HG02588 (cell line): ENCODE results near the gene FLACC1.
"Not testable (repeated sequence)": the region's sequence is repeated elsewhere in the genome, so short reads cannot be mapped to it uniquely, and the experiment has no call there.

ENCODE experiments used
- ATAC-seq: cut with Tn5 transposase; IDR thresholded peaks from one replicate; pipeline ENCODE4 v1.9.1; 2021; ENCODE audit warnings: mild to moderate bottlenecking, moderate library complexity; ENCODE audit not compliant: unreplicated experiment

Gene FLACC1, protein sequence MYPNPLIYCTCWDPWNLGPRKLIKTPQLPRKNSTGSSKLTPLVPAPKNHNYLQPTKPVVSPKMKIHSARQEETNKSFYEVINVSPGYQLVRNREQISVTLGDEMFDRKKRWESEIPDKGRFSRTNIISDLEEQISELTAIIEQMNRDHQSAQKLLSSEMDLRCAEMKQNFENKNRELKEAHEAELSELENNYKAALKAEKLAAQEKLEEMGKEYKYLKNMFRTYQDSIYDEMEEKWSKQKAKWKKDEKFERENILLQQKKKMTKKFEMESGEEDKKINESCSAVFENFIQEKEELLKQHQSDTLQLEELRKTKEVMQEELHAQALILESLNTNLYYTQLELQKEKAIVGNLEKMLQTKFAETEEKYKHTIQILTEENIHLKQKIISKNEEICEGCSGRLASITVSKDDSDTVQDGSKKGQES

DNA sequence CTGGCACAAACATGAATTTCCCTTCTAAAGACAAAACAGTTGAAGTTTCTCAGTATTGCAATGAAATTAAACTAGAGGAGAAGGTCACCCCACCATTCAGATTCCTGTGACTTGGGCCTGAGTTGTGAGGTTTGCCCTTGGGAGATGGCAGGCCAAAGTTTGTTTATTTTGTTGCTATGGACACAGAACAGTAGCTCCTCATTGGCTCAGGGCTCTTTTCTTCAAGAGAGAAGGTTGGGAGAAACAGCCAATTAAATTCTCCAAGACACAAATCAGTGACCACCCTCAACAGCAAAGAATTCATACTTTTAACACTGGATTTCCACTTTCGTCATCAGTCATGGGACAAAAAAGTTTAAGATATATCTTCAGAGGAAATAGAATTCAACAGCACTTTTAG, at the start of gene FLACC1:
TSS of gene FLACC1 (minus strand) at position 125 of the 400 bp plus-strand sequence. CDS start 5,941 bp downstream, outside the sequence.
- ATAC-seq, result no peak

DNA sequence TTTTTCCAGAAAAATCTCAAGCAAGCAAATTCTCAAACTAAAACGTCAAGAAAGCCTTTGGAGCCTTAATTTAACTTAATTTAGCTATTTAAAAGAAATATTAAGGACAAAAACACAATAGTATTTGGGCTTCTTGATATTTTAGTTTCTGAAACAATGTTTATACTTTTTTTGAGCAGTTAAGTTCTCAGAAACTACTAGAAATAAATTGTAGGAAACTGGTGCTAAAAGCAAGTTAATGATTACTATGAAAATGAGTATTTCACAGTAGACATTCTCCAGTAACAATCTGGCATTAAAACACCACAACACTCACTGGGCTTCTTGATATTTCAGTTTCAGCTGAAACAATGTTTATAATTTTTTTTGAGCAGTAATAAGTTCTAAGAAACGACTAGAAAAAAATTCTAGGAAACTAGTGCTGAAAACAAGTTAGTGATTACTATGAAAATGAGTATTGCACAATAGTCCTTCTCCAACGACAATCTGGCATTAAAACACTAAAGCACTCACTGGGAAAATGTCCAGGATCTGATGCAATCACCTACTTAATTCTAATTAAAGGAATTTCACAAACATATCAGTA, 49.0 kb upstream of the FLACC1 start:
- ATAC-seq, result no peak

DNA sequence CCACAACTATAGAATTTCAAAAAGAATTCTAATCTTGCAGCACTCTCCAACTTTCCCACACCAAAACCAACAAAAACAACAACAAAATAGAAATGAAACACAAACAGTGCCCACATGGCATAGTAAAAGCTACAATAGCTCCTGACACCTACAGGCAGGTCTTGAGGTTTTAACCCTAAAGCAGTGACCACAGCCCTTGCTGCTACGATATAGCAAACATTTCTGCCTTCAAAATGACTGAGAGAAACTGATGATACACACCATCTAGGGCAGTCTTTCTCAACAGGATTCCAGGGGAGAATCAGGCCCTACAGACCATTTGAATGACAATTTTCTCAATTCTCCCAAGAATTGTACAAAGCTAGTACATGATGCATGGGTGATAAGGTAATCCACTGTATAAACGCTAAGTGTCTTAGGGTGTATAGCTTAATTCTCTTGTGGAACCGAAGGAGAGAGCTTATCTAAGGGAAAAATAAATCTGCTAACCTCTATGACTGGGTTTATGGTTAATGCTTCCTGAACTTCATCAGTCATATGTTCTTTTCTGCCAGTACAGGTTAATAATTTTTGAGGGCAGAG, 47.6 kb upstream of the FLACC1 start:
- no peak for ATAC-seq

DNA sequence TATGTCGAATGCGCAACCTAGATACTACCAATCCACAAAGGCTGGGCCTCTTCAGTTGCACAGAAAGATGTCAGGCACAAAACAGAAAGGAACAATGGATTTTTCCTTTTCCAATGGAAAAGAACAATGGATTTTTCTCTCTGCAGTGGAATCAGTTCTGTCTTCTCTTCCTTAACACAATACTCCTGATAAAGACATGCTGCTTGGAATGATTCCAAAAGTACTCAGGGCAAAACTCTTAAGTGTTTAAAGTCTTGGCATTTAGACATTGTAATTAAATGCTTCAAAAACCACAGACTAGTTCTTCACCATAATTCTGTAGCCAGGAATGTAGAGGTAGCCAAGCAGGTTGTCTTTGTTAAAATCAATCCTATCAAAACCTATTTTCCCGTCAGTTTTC, 46.7 kb upstream of the FLACC1 start:
- no peak for ATAC-seq

DNA sequence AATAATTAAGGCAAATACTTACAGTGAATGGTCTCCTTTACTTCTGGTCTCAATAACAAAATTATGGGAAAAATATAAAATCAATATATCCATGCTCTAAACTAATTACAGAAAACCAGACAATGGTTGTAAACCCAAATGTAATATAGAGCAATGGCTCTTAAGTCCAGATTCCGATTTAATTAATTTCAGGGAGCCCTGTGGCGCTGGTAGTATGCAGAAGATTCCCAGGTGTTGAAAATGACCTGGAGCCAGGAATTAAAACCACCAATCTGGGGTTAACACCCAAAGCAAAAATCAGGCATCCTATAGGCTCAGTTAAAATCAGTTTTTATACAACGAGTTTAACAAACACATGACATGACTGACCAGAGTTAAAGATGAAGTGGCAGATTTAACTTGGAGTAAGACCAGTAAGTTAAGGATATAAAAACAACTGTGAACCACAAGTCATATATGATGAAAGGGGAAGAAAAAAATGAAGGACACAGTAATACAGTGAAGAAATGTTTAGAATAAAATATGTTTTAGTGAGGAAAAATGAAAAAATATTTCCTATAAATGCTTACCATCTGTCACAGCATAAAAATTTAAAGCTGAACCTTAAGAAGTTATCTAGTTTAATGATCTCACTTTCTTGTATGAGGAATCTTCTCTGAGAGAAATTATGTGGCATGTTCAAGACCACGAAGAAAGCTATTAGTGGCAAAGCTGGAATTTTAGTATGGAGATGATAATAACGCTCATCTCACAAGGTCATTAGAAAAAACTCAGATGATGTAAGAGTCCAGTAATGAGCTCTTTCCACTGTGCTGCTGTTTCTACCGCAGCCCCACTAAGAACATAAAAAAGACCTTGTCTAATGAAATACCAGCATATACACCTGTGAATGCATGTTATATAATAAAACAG, 45.8 kb upstream of the FLACC1 start:
- no peak for ATAC-seq

DNA sequence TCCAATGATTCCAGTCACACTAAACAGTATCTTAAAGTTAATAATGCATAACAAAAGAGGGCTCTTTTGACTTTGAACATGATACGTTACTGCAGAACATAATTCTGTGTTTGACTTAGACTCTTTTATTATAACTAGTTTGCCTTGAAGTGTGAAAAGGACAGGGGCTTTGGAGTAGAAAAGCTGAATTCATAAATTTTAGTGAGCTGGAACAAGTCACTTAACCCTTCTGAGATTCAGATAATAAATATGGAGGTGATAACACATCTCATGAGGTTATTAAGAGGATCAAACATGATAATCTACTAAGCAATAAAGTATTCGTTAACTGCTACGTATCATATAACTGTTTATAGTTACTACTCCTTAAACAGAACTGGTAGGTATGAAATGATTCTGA, 44.7 kb upstream of the FLACC1 start:
- ATAC-seq, result no peak

DNA sequence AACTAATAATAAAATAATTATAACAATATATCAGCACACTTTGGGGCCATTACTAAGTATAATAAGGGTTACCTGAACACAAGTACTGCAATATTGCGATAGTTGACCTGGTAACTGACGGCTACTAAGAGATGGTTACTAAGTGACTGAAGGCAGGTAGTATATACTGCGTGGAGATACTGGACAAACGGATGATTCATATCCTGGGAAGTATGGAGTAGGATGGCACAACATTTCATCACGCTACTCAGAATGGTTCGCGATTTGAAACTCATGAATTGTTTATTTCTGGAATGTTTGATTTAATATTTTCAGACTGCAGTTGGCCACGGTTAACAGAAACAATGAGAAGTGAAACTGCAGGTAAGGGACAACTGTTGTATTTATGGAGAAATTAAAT, 39.5 kb upstream of the FLACC1 start:
- ATAC-seq, result no peak

DNA sequence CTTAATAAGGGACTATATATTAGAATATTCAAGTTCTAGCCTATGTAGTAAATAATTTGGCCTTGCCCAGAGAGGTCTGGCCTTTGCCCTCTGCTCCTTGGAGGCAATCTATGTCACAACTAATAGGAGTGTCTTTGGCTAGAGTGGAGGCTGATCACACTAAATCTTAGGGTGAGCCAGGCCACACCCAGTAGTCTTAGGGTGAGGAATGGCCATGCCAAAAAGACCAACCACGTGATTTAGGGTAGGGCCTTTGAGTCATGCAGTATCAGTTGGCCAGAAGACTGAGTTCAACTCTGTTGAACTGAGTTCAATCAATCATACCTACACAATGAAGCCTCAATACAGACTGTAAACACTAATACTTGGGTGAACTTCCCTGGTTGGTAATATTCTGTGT, 26.0 kb upstream of the FLACC1 start:
- no peak for ATAC-seq

DNA sequence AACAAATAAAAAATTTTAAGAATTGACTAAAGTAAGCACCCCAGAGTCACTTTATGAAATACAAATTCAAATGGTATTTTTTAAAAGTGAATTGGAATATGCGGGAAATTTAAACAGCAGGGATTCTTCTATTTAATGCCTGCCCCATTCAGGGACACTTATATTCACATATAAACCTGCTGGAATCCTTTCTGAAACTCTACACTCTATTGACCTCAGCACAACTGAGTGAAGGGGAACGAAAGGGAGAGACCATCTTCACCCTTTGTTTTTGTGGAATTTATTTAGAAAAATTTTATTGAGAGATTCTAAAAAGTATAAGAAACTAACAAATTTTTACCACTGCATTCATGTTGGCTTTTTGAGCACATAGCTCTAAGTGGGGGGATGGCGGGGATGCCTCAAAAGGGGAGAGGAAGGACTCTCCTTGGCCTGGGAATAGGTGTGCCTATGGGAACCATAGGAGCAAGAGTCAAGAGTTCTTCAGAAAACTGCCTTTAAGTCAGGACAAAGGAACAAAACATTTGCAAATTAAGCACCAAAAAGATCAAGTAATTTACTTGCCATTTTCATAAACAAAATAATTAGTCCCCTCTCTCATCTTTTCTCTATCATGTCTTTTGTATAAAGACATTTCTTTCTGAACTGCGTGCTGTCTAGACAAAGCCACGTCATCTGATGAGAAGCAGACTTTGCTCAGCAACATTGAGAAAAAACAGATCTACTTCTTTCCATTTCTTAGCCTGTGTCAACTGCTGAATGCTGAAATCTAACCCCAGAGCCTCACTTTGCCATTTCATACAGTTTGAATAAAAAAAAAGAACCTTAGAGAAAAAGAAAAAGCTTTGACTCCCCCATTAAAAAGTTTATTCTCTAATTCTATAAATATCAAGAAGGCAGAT, 21.6 kb upstream of the FLACC1 start:
- ATAC-seq, result no peak

DNA sequence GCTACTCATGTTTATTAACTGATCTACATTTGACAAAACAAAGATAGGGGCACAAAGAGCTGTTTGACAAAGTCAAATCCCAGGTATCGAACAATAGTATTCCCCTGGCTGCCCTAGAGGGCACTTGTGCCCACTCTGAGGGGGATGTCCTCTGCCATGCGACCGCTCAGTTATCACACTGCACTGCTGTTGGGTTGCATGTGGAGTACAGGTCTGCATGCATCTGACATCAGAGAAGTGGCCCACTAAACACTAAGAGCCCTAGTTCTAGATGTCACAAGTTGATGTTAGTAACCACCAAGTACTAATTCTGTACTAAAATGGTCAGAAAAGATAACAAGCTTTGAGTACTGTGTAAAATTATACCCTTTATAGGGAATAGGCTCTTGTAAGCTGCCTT, 20.1 kb upstream of the FLACC1 start:
- ATAC-seq, result no peak

DNA sequence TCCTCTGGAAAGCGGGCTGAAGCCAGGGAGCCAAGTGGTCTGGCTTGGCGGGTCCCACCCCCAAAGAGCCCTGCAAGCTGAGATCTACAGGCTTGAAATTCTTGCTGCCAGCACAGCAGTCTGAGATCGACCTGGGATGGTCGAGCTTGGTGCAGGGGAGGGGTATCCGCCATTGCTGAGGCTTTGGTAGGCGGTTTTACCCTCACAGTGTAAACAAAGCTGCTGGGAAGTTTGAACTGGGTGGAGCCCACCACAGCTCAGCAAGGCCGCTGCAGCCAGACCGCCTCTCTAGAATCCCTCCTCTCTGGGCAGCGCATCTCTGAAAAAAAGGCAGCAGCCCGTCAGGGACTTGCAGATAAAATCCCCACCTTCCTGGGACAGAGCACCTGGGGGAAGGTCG, 12.6 kb upstream of the FLACC1 start:
- ATAC-seq, result no peak

DNA sequence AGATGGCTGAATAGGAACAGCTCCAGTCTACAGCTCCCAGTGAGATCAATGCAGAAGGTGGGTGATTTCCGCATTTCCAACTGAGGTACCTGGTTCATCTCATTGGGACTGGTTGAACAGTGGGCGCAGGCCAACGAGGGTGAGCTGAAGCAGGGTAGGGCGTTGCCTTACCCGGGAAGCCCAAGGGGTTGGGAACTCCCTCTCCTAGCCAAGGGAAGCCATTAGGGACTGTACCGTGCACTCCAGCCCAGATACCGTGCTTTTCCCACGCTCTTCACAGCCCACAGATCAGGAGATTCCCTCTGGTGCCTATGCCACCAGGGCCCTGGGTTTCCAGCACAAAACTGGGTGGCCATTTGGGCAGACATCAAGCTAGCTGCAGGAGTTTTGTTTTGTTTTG, 12.2 kb upstream of the FLACC1 start:
- not testable (repeated sequence) for ATAC-seq

DNA sequence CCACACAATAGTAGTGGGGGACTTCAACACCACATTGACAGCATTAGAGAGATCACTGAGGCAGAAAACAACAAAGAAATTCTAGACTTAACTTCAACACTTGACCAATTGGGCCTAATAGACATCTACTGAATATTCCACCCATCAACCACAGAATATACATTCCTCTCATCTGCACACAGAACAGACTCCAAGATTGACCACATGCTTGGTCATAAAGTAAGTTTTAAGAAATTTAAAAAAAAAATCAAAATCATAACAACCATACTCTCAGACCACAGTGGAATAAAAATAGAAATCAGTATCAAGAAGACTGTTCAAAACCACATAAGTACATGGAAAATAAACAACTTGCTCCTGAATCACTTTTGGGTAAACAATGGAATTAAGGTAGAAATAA, 9.0 kb upstream of the FLACC1 start:
- ATAC-seq, result no peak

DNA sequence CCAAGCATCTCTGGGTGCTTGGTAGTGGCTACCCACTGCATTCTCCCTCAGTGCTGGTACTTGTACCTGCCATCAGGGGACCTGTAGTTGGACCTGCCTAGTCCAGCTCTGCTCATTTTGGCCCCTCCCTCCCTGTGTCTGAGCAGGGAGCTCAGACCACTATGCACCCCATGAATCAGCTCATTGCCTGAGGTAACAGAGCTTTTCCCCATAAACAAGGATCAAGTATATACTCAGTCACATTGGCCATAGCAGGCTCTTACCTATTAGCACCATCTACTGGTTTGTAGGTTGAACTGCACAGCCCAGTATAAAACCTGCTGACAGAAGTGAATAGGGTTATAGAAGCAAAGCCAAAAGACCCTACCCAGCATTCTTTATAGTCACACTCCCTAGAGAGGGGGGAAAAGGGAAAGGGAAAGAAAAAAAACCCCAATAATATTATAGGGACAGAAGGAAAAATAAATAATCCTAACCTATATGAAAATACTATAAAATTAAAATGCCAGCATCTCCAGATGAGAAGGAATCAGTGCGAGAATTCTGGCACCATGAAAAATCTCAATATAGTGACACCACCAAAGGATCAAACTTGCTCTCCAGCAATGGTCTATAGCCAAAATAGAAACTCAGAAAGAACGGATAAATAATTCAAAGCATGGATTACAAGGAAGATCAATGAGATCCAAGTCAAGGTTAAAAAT, 6.9 kb upstream of the FLACC1 start:
- no peak for ATAC-seq

DNA sequence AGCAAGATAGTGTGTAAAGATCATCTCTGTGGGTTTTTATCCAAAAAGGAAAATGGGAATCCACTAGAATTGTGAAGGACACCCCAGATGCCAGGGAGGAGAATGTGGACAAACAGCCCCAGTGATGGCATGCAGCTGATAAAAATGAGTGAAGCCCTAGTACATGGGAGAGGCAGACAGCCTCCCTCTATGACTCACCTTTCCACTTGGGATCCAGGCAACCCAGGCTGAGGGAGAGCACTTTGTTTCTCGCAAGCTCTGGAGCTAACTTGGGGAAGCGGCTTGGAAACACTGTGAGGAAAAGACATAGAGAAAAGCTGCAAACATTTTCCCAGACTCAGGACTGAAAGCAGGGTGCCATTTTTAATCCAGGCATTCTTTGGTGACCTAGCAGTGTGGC, 5.3 kb upstream of the FLACC1 start:
- no peak for ATAC-seq

DNA sequence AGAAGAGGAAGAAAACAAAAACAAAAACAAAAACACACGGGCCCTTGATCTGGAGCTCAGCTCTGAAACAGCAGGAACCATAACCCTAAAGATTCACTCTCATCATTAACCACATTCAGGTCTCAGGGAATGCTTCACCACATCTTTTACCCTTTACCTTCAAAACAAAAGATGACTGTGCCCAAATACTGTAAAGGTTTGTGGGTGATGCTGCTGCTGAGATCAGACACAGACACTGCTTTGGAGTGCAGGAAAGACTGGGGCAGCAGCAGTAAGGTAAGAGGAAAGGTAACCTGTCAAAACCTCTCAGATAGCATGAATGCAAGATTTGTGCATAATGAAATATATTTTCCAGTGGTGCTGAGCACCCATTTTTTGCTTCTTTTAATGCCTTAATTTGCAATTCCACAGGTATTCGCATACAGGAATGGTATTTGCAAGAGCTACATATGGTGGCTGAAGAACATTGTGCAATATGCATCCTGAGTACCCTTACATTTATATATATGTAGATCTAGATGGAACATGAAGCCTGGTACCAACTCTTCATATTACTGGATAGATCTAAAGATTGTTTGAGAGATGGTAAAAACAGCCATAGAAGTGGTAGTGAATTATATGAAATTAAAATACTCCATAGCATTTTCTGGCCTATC, 4.1 kb upstream of the FLACC1 start:
- ATAC-seq, result no peak

DNA sequence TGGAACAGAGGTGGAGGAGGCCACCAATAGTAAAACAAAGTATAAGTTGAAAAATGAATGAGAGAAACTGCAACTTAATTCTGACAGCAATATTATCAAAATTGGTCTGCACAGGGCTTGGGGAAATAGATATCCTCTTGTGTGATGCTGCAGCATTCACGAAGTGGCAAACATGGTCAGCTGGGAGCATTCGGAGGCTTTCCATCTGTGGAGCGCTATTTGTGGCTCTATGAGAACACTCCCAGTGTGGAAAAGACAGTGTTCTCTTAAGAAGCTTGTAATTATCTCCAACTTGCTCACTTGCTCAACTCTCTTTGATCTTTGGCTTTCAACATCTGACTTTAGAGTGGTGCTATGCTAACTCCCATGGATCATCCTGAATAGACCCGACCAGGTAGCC, 3.1 kb upstream of the FLACC1 start:
- ATAC-seq, result no peak

DNA sequence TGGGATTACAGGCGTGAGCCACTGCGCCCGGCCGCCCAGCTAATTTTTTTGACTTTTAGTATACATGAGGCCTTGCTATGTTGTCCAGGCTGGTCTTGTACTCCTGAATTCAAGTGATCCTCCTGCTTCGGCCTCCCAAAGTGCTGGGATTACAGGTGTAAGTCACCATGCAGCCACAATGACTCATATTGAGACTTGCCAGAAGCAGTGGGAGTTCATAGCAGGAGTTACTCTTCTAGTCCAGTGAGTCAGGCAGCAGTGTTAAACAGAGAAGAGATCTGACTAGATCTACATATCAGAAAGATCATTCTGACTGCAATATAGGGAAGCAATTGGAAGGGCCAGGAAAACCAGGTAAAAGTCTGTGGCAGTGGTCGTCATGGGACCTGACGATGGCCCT, 1.5 kb upstream of the FLACC1 start:
- no peak for ATAC-seq

DNA sequence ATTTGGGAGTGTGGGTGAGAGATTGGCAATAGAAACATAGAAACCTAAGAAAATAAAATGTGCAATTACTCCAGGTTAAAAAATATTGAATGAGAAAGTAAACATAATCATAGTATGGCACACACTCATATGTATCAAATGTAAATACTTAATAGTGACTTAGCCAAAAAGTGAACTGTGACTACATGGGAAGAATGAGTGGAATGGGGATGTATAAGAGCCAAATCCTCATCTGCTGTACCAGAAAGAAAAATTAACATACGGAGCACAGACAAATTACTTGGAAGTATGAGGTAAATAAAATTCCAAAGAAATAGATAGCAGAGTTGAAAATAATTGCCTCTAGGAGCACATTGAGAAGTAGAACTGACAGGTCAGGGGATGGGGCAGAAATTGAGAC, 4.0 kb downstream of the FLACC1 start:
- no peak for ATAC-seq
